Stimulated activated CD4-positive, alpha-beta T cell treated with anti-CD3 and anti-CD28 coated beads, Interleukin-1b, Interleukin-23, amount 100 ng/mL, for 24 hours (primary cell): ENCODE measurements around the gene RUNX2.
A peak's percentile ranks its signal among the peaks of the same experiment; 100 is the strongest.

Experiments
- DNase-seq, 4 experiments: peaks; one replicate each; pipeline ENCODE4 v3.0.0-alpha.2; 2020; ENCODE audit warnings: low read depth in 4 of 4, low spot score in 1 of 4

The RUNX2 gene

DNA sequence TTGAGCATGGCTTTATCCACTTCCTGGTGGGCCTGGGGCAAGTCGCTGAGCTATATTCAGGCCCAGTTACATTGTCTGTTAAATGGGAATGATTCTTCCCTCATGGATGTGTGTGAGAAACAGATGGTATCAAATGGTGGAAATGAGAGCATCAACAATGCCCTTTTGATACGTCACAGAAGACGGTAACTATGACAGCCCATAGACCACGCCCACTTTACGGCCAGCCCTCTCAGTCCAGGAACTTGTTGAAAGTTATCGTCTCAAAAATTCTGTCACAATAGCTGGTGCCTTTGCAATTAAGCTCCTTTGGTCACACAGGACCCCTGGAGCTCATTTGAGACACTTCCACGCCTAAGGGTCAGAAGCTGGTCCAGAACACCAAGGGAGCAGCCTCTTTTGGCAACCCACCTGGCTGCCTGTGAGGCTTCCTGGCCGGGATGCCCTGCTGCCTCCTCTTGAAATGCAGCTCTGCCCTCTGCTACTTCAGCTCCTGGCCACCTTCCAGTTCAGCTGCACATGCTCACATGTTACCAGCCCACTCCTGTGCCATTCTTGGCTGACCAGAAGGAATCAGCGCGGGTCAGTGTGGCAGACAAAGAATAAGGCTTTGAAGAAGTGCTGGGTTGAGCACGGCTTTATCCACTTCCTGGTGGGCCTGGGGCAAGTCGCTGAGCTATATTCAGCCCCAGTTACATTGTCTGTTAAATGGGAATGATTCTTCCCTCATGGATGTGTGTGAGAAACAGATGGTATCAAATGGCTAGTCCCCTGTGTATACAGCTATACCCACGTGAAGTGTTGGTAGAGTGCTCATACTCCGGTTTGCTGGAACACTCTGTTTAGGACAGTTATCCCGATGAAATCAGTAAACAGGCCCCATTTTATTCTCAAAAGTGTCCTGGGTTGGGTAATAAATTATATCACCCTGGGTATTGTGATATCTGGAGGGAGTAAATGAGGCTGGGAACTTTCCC lies 248.8 kb downstream of the RUNX2 start:
- no peak for DNase-seq

DNA sequence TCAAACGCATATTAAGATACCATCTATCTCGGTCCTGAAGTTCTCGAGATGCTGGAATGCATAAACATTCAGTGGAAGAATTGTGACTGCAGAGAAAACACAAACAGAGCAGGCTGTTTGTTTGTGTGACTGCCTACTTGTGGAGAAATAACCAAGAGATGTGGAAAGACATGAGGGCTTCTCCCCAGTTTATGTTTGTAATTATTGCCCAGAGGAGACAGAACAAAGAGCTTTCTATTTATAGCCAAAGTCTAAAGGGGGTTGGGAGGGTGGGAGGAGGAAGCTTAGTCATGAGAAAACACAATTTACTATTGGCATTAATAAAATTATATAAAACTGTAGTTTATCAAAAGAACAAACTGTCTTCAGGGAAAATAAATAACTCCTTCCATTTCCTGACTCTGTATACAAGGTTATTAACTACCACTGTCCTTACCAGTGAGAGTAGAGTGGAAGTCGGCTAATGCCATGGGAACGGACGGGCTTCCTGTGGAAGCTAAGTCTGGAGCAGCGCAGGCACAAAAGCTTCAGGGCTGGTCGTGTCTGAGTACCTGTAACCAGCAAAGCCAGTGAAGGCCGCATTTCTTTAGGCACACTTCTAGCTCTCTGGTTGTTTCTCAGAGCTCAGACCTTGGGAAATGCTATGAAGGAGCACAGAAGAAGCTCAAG lies 249.8 kb downstream of the RUNX2 start:
- no peak for DNase-seq

DNA sequence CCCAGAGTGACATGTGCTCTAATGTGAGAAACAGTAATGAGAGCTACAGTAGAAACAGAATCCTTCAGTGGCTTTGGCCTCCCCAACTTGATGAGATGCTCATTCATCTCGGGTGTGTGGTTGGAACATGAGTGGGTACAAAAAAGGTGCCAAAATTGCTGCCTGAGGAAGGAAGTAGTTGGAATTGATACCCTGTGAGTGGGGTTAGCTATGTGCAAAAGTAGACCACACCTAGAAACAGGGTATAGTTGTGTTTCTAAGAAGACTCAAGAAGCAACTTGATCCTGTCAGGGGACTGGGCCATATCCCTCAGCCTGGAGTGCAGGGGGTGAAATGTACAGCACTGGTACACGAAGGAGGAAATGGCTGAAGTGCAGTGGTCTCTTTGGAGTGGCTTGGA lies 256.0 kb downstream of the RUNX2 start:
- DNase-seq: no peak

DNA sequence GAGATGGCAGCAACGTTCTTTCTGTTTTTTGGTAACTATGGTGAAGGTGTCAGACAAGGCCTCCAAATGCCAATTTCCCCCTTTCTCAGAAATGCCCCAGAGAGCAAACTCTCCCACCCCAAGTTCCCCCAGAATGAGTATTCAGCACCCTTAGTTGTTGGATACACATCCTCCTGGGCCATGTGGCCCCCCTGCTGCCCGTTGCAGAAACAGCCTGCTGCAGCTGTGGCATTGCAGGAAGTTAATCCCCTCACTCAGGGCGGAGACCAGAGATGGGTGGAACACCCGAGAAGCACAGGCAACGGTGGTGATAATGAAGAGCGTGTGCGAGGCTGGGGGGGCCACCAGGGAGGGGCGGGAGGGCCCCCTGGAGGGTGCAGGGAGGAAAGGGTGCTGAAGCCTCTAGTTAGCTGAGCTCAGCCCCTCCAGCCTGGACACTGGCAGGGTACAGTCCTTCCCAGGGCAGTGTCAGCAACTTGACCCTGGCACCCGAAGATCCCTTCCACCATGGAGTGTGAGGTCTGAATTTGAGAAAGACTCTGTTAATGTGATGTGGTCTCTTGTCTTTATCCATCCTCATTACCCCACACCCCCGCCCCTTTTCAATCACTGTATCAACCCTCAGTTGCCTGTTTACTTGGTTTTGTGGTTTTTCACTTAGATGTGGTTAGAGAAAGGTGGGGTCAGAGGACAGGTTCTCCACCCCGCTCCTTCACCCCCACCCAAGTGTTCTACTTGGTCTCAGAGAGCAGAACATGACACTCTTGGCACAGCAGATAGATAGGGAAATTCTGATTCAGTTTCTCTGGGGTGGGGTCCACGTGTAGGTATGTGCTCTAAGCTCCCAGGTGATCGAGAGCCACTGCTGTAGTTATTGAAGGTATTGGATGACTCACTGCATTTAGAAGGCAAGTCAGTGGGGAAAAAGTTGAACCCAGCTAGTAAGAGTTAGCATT lies 258.4 kb downstream of the RUNX2 start:
- peak in 1 of 4 experiments; percentile 13 for DNase-seq

DNA sequence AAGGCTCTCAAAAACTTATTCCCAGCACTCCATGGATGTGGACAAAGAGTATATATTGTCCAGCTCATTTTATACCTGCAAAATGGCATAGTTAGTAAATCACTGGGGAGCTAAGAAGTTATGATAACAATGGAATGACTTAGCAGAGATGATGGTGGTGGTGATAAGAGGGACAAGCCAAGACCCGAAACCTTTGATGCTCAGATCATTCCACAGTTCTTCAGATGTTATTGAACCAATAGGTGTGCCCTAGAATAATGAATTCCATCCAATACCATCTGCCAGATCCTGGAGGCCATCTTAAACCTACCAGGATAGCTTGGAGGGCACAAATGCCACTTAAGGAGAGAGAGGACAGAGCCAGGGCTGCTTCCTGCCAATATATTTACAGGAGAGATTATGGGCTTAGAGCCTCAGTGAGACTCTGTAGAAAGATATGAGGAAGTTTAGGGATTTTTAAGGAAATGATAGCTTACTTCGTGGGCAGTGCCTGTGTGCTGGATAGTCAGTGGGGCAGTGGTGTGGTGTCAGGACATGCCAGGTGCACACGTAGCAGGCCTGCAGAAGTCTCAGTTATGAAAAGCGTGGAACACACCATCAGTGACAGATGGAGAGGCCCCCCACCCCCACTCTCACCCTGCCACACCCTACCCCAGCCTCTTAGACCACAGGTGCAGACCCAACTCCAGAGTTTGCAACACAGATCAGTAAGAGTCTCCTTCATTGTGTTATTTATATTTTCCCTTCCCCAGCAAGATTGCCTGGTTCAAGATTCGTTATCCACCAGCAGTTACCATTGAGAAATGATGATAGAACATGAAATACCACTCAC lies 259.3 kb downstream of the RUNX2 start:
- DNase-seq: no peak

DNA sequence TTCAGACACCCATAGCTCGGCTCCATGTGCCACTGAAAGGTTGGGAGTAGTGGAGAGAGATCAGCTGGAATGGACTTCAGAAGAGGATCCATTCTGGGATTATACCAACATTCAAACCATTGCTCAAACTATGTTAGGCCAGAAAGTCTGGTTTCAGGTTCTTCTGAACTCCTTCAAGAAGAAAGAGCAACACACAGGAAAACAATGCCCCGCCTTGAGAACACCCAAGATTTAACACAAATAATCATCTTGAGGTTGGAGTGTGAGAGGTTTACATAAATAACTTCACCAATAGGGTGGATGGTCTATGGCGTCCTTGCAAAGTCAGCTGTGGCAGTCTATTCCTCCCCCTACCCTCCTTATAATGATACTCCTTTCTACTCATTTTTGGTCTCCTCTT lies 261.2 kb downstream of the RUNX2 start:
- no peak for DNase-seq

DNA sequence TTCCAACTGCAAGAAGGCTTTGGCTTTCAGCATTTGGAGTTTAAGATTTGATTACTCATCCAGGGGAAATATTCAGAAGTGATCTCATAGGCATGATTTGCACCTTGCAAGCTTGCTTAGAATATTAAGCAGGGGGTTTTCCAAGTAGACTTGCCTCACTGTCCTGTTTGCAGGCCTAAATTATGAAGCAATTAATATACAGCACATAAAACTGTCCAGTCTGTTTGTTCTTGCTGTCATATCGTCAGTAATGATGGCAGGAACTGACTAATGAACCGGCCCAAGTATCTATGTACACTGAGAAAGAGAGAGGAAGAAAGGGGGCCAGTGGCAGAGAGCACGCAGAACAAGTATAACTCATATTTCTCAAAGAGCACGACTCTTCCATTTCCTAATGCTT lies 262.1 kb downstream of the RUNX2 start:
- DNase-seq: no peak

DNA sequence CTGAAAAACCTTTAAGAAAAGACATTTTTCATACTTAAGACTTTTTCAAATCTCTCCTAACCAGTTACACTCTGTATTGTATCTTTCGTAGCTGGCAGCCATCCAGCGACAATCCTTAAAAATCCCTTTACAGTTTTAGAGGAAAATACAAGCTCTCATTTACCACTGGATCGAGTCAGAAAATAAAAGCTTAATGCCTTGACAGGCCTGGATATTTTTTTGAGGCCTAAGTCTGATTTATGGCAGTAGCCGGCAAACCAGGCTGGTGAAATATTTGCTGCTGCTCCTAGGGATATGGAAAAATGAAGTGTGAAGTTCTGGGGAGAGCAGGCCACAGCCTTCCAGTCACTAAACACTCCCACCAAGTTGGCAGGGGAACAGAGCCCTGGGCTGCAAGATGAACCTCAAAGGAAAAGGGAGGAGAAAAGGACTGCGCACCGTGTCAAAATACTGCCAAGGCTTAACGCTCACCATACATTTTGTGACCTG lies 262.6 kb downstream of the RUNX2 start:
- DNase-seq: no peak

DNA sequence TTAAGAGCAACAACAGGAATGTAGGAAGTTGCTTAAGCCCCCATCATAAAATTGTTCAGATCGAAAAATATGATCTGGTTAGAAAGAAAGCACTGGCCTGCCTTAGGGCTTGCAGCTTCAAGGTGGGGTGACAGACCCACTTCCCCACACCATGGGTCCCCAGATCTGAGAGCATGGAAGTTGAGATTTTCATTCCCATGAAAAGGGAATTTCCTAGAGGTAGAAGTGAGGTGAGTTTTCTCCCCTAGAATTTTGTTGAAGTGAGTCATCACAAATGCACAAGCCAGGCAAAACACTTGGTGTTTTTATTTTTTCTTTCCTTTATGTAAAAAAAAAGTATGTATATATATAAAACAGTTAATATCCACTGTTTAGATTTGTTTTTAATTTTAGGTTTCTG lies 263.2 kb downstream of the RUNX2 start:
- DNase-seq: no peak

DNA sequence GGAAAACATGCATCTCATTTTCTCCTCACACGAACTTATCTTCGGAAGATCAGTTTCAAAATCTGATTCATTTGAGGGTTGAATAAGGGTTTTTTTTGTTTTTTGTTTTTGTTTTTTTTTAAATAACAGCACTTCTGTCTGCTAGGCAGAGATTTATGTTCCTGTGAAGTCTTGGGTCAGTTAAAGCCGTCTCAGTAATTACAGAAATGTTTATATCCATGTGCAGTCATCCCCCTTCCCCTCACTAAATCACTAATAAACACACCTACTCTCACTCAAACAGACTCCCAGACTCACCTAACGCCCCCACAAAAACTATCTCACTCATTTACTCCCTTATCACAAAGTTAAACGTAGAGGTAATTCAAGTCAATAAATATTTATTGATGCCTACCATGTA lies 263.8 kb downstream of the RUNX2 start:
- DNase-seq: no peak

DNA sequence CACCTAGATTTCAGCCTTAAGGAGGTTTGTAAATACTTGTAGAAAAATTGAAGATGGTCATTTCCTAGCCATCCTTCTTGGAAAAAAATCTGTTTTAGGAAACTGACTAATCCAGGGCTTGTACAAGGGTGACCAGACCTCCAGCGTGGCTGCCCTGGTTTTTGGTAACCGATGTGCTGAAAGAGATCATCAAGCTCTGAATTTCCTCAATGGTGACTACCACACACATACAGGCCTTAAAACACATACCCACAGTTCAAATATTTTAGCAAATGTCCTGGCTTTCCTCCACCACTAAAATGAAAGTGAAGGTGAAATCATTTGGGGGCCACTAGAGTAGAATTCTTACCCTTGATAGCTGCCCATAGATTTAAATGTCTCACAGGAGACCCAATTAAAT lies 264.9 kb downstream of the RUNX2 start:
- no peak for DNase-seq

DNA sequence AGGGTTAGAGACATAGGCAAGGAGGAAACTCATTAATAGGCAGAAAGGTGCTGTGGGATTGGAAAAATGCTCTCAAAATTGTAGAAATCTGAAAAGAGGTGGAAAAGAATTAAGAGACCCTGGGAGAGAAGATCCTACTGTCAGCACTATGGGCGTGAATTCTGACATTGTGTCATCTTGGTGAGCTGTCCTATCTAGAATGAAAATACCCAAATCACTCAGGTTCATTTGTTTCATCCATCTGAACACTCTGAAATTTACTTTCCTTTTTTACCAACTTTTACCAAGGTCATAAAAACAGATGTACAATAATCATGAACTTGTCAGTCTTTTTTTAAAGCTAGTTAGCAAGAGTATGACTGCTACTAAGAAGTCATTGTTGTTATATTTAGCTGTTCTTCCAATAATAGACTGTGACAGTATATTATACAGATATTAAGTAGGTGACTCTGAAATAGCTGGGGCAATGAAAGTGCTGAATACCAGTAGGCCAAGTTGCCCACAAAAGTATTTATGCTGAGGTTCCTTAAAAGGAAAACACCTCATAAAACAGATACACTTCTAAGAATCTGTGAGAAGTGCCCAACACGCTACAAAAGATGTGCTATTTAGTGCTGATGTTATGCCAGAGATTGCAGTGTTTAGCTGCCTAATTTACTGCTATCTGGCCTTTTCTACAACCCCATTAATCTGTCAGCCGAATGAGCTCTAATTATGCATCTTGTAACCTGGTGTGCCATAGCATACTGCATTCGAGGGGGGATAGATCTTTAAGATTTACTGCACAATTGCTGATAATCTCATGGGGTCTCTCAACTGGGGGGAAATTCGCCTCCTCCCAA lies 267.1 kb downstream of the RUNX2 start:
- DNase-seq: no peak

DNA sequence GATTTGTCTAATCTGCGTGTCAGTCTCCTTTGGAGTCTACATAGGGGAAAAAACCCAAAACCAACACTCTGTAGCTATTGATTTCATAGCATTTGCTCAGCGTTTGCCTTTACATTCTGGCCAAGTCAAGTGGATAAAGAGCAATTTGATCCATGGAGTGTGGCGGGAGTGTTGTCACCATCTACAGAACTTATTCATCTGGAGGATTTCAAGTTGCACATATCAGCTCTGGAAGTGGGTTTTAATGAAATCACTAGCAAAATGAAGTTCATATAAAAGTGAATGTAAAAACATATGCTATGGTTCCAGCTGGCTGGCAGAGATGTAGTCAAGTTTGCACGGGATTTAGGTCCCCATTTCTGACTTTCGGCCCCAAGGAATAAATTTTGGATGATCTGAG lies 269.3 kb downstream of the RUNX2 start:
- DNase-seq: no peak

DNA sequence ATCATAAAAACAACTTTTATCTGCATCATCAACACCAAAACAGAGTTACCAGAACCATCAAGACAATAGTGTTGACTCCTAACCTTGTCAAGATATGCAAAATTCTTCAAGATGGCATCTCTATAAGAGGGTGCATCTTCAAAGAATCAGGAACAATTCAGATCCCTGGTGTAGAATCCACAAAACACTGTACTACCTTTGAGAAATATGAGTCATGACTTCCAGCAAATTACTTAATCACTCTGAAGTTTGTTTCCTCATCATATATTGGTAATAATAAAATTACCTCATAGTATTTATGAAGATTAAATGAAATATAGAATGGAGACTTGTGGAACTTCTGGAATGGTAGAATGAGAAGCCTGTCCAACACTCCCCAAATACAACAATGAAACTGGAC lies 270.9 kb downstream of the RUNX2 start:
- DNase-seq: no peak

DNA sequence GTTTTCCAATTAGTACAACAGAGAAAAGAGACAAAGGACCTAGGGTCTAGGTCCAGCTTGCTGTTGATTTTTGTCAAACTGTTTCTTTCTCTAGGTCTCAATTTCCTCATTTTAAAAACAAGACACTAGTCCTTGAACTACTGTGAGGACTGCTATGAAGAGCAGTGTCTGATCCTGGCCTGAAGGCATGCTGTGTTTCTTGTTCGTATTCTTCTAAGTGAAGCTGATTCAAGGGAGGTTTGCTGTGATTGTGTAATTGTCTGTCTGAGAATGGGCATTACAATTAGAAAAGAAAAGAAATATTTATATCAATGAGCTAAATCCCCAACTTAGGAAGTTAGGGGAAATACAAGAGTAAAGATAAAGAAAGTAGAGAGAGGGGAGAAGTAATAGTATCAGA lies 277.8 kb downstream of the RUNX2 start:
- no peak for DNase-seq

DNA sequence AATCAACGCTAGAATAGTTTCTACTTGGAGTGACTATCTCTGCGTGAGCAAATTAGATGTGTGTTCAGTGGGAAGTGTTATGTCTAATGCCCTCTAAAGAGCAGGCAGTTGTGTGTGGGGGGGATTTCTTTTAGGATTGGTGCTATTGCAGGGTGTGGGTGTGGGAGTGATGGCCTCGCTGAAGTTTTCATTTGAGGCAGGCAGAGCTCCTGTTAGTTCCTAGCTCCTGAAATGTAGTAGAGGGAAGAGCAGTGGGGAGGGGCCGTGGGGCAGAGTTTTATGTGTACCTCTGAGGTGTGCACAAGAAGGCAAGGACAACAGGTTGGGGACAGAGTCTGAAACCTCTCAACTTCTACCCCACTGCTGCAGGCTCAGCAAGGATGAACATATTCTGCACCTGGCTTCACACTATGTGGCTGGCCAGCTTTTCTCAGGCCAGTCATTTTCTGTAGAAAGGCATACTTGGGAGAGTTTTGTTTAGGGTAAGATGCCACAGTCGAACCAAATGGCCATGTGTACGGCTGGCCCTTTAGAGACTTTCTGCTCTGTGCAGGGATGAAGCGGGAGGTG lies 278.8 kb downstream of the RUNX2 start:
- no peak for DNase-seq

DNA sequence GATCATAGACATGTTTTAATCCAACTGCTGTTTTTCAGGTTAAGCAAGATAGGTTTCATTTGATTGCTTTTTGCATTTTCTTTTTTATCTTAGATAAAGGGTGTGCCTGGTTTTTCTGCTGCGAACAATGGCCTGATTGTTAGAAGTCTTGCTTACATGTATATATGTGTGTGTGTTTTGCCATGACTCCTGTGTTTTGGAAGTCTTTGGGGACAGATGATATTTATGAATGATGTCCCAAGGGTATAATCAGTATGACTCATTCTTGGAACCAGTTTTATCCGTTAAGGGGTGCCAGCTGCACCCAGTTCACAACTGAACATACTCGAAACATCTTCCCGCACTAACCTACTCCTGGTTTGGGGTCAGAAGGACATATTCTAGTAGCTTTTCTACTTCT lies 279.7 kb downstream of the RUNX2 start:
- DNase-seq: no peak

DNA sequence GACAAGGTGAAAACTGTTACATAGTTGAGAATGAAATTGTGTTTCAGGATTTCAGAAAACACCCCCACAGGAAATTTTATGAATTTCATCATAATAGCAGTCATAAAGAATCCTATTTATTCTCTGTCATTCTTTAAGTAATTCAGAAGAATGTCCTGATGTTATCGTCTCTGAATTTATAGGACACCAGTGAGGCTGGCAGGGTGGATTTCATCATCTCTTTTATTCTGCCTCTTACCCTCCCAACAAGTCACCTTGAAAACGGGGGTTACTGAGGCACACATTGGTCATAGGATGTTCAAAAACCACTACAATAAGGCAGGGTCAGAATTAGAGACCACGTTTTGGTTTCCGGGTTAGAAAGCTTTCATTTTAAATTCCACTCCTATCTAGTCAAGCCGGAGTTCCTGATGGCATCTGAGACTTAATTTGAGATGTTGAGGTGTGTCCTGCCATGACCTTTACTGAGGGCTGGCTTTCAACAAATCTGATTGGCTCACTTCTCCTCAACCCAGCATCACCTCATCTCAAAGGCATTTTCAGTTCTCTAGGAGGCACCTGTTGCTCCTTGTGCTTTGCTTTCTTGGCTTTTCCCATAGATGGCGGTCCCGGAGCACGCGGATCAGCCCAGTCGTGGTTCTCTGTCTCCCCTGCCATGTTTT lies 280.3 kb downstream of the RUNX2 start:
- no peak for DNase-seq
